Stimulated activated CD4-positive, alpha-beta T cell treated with anti-CD3 and anti-CD28 coated beads, Interleukin-12 subunit alpha, Interleukin-12 subunit beta, amount 100 ng/mL, for 24 hours (primary cell): ENCODE measurements around the gene ADCYAP1R1.
"Not testable (repeated sequence)": the region's sequence is repeated elsewhere in the genome, so short reads cannot be mapped to it uniquely, and the experiment has no call there.

Source experiments
- DNase-seq, 2 experiments: peaks; one replicate each; pipeline ENCODE4 v3.0.0-alpha.2; 2020; ENCODE audit warnings: low read depth in 2 of 2

ADCYAP1R1 gene

GRCh38 chr7:31134246-31135188 is 82.4 kb downstream of the ADCYAP1R1 start:
- peak in 1 of 2 experiments; percentile 38 for DNase-seq

DNA sequence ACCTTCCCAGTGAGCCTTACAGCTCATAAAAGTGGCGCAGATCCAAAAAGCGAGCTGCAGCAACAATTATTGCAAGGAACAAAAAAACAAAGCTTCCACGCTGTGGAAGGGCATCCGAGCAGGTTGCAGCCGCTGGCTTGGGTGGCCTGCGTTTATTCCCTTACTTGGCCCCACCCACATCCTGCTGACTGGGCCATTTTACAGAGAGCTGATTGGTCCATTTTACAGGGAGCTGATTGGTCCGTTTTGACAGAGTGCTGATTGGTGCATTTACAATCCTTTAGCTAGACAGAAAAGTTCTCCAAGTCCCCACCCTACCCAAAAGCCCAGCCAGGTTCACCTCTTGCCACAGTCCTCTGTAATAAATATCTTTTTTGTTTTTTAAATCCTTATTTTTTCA is 85.1 kb downstream of the ADCYAP1R1 start:
- DNase-seq: no peak

- no peak for DNase-seq
Observed at GRCh38 chr7:31145339-31145738, 93.2 kb downstream of the ADCYAP1R1 start.

DNA sequence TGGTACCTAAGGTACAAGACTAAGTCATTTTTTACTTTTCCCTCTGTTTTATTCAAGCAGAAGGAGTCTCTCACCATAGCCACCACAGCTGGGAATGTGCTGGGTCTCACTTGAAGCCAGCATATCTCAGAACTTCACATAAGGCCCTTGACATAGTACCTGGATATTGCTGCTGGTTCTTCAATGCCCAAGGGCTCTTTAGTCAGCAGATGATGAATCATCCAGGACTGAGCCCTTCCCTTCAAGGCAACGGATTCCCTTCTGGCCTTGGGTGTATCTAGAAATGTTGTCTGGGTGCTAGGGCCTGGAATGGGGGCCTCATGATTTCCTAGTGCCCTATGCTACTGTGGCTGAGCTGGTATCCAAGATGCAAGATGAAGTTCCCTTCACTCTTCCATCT is 93.9 kb downstream of the ADCYAP1R1 start:
- DNase-seq: no peak

DNA sequence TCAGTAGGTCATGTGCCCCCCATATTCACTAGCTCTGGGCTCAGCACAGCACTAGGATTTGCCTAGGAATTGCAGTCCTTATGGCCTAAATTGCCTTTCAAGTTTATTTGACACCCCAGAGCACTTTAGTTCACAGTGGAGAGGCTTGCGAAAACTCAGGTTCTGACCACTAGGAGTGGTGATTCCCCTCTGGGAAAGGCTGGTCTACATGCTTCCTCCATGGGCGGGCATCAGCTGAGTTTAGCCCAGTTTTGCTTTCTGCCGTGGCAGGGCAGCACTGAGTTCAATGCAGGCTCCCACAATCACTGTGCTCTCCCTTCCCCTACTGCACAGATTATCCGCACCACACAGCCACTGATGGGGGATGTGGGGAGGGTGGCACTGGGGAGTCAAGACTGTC is 94.4 kb downstream of the ADCYAP1R1 start:
- no peak for DNase-seq

GRCh38 chr7:31151849-31152248 is 99.7 kb downstream of the ADCYAP1R1 start:
- no peak for DNase-seq

DNA sequence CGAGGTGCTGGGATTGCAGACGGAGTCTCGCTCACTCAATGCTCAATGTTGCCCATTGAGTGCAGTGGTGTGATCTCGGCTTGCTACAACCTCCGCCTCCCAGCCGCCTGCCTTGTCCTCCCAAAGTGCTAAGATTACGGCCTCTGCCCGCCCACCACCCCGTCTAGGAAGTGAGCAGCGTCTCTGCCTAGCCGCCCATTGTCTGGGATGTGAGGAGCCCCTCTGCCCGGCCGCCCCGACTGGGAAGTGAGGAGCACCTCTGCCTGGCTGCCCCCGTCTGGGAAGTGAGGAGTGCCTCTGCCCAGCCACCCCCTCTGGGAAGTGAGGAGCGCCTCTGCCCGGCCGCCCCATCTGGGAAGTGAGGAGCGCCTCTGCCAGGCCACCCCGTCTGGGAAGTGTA is 101.2 kb downstream of the ADCYAP1R1 start:
- DNase-seq: not testable (repeated sequence)

GRCh38 chr7:31160941-31161340 is 108.8 kb downstream of the ADCYAP1R1 start:
- DNase-seq: no peak
